Large intestine (tissue), 3 donors: Measurements from ENCODE around the gene KRTAP3-3. TPM values are rescaled to one million over a fixed set of nuclear protein-coding genes. Genes with fewer than 3 reads are reported as not detected.
"Not testable (repeated sequence)": the region's sequence is repeated elsewhere in the genome, so short reads cannot be mapped to it uniquely, and the experiment has no call there.

Experiments
- DNase-seq, 2 donors: peaks; one replicate each; pipeline versions ENCODE4 v3.0.0 to v3.0.0-alpha.2; 2013
- H3K27ac ChIP-seq: one replicate; pipeline ENCODE4 v1.5.1; 2013; ENCODE audit warnings: low read length
- H3K27me3 ChIP-seq: 2 replicates; pipeline ENCODE4 v1.6.1; 2013; ENCODE audit warnings: low read length; ENCODE audit not compliant: control insufficient read depth, insufficient read depth
- H3K36me3 ChIP-seq: 2 replicates; pipeline ENCODE4 v1.6.1; 2013; ENCODE audit warnings: low read length; ENCODE audit not compliant: control insufficient read depth, insufficient read depth
- H3K4me1 ChIP-seq: one replicate; pipeline ENCODE4 v1.6.1; 2013; ENCODE audit warnings: low read length; ENCODE audit not compliant: control insufficient read depth, insufficient read depth
- H3K4me3 ChIP-seq: one replicate; pipeline ENCODE4 v1.5.1; 2013; ENCODE audit warnings: low read length
- H3K9me3 ChIP-seq: one replicate; pipeline ENCODE4 v1.6.1; 2013; ENCODE audit warnings: mild to moderate bottlenecking, low read depth, low read length, moderate library complexity; ENCODE audit not compliant: control insufficient read depth
- WGBS: methylation state at CpG from one replicate; pipeline ENCODE4 v1.1.5; 2013; ENCODE audit warnings: low lambda C conversion rate; ENCODE audit not compliant: insufficient coverage; 5-methylcytosine and 5-hydroxymethylcytosine counted together
- polyA plus RNA-seq: library from polyadenylated mRNA; unstranded; fragments of 120-200 nt; gene quantifications from one replicate; pipeline ENCODE4 v1.2.1, GENCODE V29; 2013

Gene KRTAP3-3
- polyA plus RNA-seq, 1 donor: not detected

GRCh38 chr17:41004397-41004796 is 10.4 kb upstream of the KRTAP3-3 start:
- no peak for DNase-seq
- Histone ChIP-seq H3K27me3 (peaks cover 2% of the 10 kb centered on the region), H3K36me3 (no peaks in the 10 kb centered on the region), H3K9me3 (no peaks in the 10 kb centered on the region), H3K4me3 (no peak overlapping the region), H3K4me1 (no peaks in the 10 kb centered on the region), H3K27ac (no peak overlapping the region)
- no CpG with 5 or more reads among the region's 3 CpGs for WGBS

GRCh38 chr17:41003926-41004325 is 10.0 kb upstream of the KRTAP3-3 start:
- Histone ChIP-seq H3K4me1 (no peaks in the 10 kb centered on the region), H3K4me3 (no peak overlapping the region)

DNA sequence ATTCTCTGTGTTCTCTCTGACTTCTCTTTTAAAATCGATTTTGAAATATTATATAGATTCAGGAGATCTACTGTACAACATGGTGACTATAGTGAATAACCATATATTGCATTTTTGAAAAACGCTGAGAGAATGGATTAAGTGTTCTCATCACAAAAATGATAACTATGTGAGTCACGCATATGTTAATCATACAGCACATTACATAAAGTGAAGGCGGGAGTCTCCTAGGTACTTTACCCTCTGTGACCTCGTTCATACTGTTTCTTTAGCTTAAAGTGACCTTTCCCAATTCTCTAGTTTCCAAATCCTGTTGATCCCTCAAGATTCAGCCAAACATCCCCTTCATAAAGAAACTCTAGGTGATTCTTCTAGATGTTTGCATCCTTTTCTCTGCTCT is 8.8 kb upstream of the KRTAP3-3 start:
- Histone ChIP-seq H3K4me3 (no peak overlapping the region), H3K36me3 (no peaks in the 10 kb centered on the region), H3K27me3 (no peaks in the 10 kb centered on the region), H3K4me1 (no peaks in the 10 kb centered on the region), H3K27ac (no peak overlapping the region), H3K9me3 (no peaks in the 10 kb centered on the region)
- no CpG with 5 or more reads among the region's 5 CpGs for WGBS
- no peak for DNase-seq

More at GRCh38 chr17:41003926-41004325, 10.0 kb upstream of the KRTAP3-3 start:
- H3K9me3 ChIP-seq: no peaks in the 10 kb centered on the region
- 73% methylated on average over 3 of the region's 4 CpGs for WGBS
- H3K27me3 ChIP-seq: peaks cover 2% of the 10 kb centered on the region
- no peaks in the 10 kb centered on the region for H3K36me3 ChIP-seq
- H3K27ac ChIP-seq: no peak overlapping the region
- DNase-seq: no peak

DNA sequence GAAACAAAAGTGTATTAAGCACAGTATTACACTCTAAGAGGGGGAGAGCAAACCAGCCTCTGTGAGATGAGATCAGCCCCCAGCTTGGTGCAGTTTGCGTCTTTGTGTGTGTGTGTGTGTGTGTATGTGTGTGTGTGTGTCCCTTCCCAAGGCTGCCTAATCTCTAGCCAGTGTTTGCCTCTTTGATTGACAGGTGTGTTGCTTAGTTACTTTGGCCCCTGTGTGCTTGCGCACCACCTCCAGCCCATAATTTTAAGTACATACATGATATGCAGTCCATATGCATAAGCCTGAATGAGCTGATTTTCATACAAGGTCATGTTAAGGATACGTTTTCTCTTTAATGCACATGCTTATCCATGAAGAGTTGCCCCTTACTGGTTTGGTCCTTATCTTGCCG is 7.8 kb upstream of the KRTAP3-3 start:
- H3K36me3 ChIP-seq: no peaks in the 10 kb centered on the region
- H3K27ac ChIP-seq: no peak overlapping the region
- H3K4me1 ChIP-seq: no peaks in the 10 kb centered on the region
- H3K27me3 ChIP-seq: peaks cover 5% of the 10 kb centered on the region
- H3K4me3 ChIP-seq: no peak overlapping the region
- WGBS: no CpG with 5 or more reads among the region's 4 CpGs
- H3K9me3 ChIP-seq: no peaks in the 10 kb centered on the region
- no peak for DNase-seq

GRCh38 chr17:40999563-40999962 is 5.6 kb upstream of the KRTAP3-3 start, which contains the start of gene KRTAP3-2:
TSS of gene KRTAP3-2 (minus strand) at chr17:40999906. CDS start at chr17:40999853, 53 bp downstream.
- H3K27me3 ChIP-seq, DNase-seq, H3K4me3 ChIP-seq, H3K36me3 ChIP-seq, H3K9me3 ChIP-seq, H3K27ac ChIP-seq, H3K4me1 ChIP-seq: not testable (repeated sequence)
- no CpG with 5 or more reads among the region's 6 CpGs for WGBS

GRCh38 chr17:40997361-40997760 is 3.4 kb upstream of the KRTAP3-3 start:
- no peak for DNase-seq
- 94% methylated on average over 2 of the region's 2 CpGs for WGBS
- Histone ChIP-seq H3K4me1 (no peaks in the 10 kb centered on the region), H3K27me3 (peaks cover 5% of the 10 kb centered on the region), H3K36me3 (no peaks in the 10 kb centered on the region), H3K27ac (no peak overlapping the region), H3K9me3 (no peaks in the 10 kb centered on the region), H3K4me3 (no peak overlapping the region)

DNA sequence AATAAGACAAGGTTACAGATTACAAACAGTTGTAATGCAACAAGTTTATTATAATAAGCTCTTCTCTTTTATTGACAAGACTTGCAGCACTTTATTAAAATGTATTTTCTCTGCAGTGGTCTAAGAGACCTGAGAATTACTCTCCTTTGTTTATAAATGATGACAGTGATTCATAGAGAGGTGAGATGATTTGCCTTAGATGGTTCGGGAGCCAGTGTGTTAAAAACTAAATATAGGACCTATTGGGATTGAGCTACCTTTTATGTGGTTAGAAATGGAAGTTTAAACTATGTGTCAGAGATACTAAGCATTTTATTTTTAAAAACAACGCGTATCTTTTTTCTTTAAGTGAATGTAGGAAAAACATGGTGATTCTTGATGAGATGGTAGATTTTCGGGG is 2.9 kb upstream of the KRTAP3-3 start:
- no peak for DNase-seq
- Histone ChIP-seq H3K27me3 (peaks cover 5% of the 10 kb centered on the region), H3K36me3 (no peaks in the 10 kb centered on the region), H3K4me3 (no peak overlapping the region), H3K9me3 (no peaks in the 10 kb centered on the region), H3K4me1 (no peaks in the 10 kb centered on the region), H3K27ac (no peak overlapping the region)
- 95% methylated on average over 3 of the region's 4 CpGs for WGBS

GRCh38 chr17:40995116-40995515 is 1.2 kb upstream of the KRTAP3-3 start:
- no peak overlapping the region for H3K4me3 ChIP-seq
- H3K27me3 ChIP-seq: peaks cover 5% of the 10 kb centered on the region
- H3K4me1 ChIP-seq: no peaks in the 10 kb centered on the region
- no peak overlapping the region for H3K27ac ChIP-seq
- no CpG with 5 or more reads among the region's 1 CpG for WGBS
- DNase-seq: no peak
- no peaks in the 10 kb centered on the region for H3K9me3 ChIP-seq
- no peaks in the 10 kb centered on the region for H3K36me3 ChIP-seq

- no peaks in the 10 kb centered on the region for H3K4me1 ChIP-seq
- no peaks in the 10 kb centered on the region for H3K9me3 ChIP-seq
- 94% methylated on average over 2 of the region's 2 CpGs for WGBS
- no peak for DNase-seq
- no peak overlapping the region for H3K4me3 ChIP-seq
- H3K27ac ChIP-seq: no peak overlapping the region
- H3K27me3 ChIP-seq: peaks cover 5% of the 10 kb centered on the region
- H3K36me3 ChIP-seq: no peaks in the 10 kb centered on the region
These were observed 880 bp downstream of the KRTAP3-3 start for GRCh38 chr17:40993084-40993483.

DNA sequence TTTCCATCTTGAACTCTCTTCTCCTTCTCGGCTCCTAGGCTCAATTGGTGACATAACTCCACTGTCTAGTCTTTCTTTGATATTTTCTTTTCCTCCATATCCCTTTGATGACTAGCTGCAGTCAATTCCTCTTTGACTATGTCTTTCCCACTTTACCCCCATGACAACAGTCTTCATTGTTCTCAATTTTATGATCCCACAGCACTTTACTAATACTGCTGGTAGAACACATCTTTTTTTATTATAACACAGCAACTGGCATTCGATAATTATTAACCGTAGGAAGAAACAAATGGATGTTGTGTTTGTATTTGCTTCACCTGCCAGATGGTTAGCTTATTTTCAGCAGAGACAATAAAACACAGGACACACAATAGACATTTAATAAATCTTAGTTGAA is 1.3 kb downstream of the KRTAP3-3 start:
- H3K27me3 ChIP-seq: peaks cover 4% of the 10 kb centered on the region
- WGBS: 92% methylated on average over 1 of the region's 3 CpGs
- H3K36me3 ChIP-seq: no peaks in the 10 kb centered on the region
- no peaks in the 10 kb centered on the region for H3K4me1 ChIP-seq
- H3K27ac ChIP-seq: no peak overlapping the region
- no peak overlapping the region for H3K4me3 ChIP-seq
- no peaks in the 10 kb centered on the region for H3K9me3 ChIP-seq
- DNase-seq: peak in 1 of 2 donors; percentile 6

- no peak overlapping the region for H3K27ac ChIP-seq
- no peaks in the 10 kb centered on the region for H3K36me3 ChIP-seq
- no peaks in the 10 kb centered on the region for H3K9me3 ChIP-seq
- no peaks in the 10 kb centered on the region for H3K4me1 ChIP-seq
- DNase-seq: no peak
- no peak overlapping the region for H3K4me3 ChIP-seq
- peaks cover 5% of the 10 kb centered on the region for H3K27me3 ChIP-seq
- WGBS: 77% methylated on average over 4 of the region's 8 CpGs
These were observed 7.0 kb downstream of the KRTAP3-3 start for GRCh38 chr17:40986920-40987319.
